ENCODE results near the gene CAPN11. TPM values are rescaled to one million over a fixed set of nuclear protein-coding genes. Genes with fewer than 3 reads are reported as not detected.

CAPN11 gene
- total RNA-seq, 2 experiments from 2014 or later = 1.3 to 1.5 TPM

DNA sequence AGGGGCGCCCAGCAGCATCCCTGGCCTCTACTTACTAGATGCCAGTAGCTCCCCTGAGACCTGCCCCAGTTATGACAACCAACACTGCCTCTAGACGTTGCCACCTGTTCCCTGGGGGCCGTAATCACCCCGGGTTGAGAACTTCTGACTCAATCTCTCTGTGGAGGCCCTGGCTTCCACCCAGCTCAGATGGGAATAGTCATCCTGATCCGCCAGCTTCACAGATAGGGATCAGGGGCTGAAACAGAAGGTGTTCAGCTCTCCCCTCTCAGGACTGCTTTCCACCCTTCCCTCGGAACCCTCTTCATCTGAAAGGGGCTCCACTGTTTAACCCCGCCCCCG, 3.3 kb downstream of the CAPN11 start:
- CTCF ChIA-PET = no interaction called here
- no peaks in the 10 kb centered on the region for H3K27me3 Mint-ChIP-seq
- Histone ChIP-seq H3K4me1 (ENCODE audit: insufficient read depth, low read length) (no peaks in the 10 kb centered on the region), H3K27me3 (ENCODE audit: control insufficient read depth in 1 of 2, insufficient read depth in 2 of 2, low read length in 2 of 2) (peaks cover 0 to 4% of the 10 kb centered on the region in 2 experiments), H3K4me3 (ENCODE audit: low read length) (no peak overlapping the region), H3K9me3 (ENCODE audit: control insufficient read depth in 1 of 2, insufficient read depth in 1 of 2, low read length in 2 of 2) (no peaks in the 10 kb centered on the region), H3K27ac (ENCODE audit: low read depth in 1 of 2, low read length in 2 of 2) (no peak overlapping the region), H3K36me3 (ENCODE audit: insufficient read depth, low read length) (no peaks in the 10 kb centered on the region)
- H3K4me1 Mint-ChIP-seq (ENCODE audit: low read depth) = no peaks in the 10 kb centered on the region
- no peak overlapping the region for H3K27ac Mint-ChIP-seq
- H3K9me3 Mint-ChIP-seq = no peaks in the 10 kb centered on the region
- ATAC-seq (ENCODE audit: poor library complexity) = no peak
- intact Hi-C loops (cut with DNase I, micrococcal nuclease) = no loop called here
- POLR2A ChIA-PET = no interaction called here
- DNase-seq = no peak
- H3K4me3 Mint-ChIP-seq = no peak overlapping the region
- H3K36me3 Mint-ChIP-seq (ENCODE audit: low read depth) = no peaks in the 10 kb centered on the region
- TF ChIP-seq, protein P1, sequence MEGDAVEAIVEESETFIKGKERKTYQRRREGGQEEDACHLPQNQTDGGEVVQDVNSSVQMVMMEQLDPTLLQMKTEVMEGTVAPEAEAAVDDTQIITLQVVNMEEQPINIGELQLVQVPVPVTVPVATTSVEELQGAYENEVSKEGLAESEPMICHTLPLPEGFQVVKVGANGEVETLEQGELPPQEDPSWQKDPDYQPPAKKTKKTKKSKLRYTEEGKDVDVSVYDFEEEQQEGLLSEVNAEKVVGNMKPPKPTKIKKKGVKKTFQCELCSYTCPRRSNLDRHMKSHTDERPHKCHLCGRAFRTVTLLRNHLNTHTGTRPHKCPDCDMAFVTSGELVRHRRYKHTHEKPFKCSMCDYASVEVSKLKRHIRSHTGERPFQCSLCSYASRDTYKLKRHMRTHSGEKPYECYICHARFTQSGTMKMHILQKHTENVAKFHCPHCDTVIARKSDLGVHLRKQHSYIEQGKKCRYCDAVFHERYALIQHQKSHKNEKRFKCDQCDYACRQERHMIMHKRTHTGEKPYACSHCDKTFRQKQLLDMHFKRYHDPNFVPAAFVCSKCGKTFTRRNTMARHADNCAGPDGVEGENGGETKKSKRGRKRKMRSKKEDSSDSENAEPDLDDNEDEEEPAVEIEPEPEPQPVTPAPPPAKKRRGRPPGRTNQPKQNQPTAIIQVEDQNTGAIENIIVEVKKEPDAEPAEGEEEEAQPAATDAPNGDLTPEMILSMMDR (IDR thresholded peaks at IDR 0.05) = no peak

DNA sequence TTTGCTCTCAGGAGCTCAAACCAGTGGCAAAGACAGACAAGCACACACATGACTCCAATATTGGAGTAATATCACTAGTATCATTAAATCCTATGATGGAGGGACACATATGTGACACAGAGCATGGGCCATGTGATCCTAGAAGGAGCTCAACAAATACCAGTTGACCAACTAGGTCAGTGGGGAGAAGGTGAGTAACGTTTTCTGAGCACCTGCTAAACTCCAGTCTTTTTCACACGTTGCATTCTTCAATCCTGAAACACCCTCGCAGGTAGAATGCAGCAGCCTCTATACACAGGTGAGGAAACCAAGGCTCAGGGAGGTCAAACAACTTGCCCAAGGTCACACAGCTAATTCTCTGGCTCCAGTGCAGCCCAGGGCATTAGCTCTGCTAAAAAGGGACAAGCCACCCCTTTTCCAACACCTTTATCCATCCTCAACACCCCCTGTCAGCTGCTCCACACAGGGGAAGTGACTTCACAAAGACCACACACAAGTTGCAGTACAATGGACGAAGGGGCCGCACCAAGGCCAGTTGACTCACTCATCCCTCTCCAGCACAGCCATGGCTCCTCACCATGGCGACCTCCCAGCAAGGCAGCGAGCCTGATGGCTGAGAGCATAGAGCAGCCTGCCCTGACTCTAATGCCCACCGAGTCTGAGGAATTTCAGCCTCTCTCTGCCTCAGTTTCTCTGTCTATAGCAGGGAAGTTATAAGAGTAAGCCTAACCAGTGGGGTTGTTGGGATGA, 4.4 kb downstream of the CAPN11 start:
- Histone ChIP-seq H3K36me3 (ENCODE audit: insufficient read depth, low read length) (no peaks in the 10 kb centered on the region), H3K27me3 (ENCODE audit: control insufficient read depth in 1 of 2, insufficient read depth in 2 of 2, low read length in 2 of 2) (peaks cover 0 to 4% of the 10 kb centered on the region in 2 experiments), H3K4me3 (ENCODE audit: low read length) (no peak overlapping the region), H3K9me3 (ENCODE audit: control insufficient read depth in 1 of 2, insufficient read depth in 1 of 2, low read length in 2 of 2) (no peaks in the 10 kb centered on the region), H3K4me1 (ENCODE audit: insufficient read depth, low read length) (no peaks in the 10 kb centered on the region), H3K27ac (ENCODE audit: low read depth in 1 of 2, low read length in 2 of 2) (no peak overlapping the region)
- Mint-ChIP-seq H3K4me3 (no peak overlapping the region), H3K27me3 (no peaks in the 10 kb centered on the region), H3K4me1 (ENCODE audit: low read depth) (no peaks in the 10 kb centered on the region), H3K9me3 (no peaks in the 10 kb centered on the region), H3K27ac (no peak overlapping the region), H3K36me3 (ENCODE audit: low read depth) (no peaks in the 10 kb centered on the region)
- TF ChIP-seq, protein P1 (IDR thresholded peaks at IDR 0.05) = no peak
- CTCF ChIA-PET = no interaction called here
- DNase-seq (no peak), ATAC-seq (ENCODE audit: poor library complexity) (no peak)
- intact Hi-C loops (cut with DNase I, micrococcal nuclease) = no loop called here
- POLR2A ChIA-PET = no interaction called here

GRCh38 chr6:44166116-44166515, 7.5 kb downstream of the CAPN11 start:
- H3K4me1 ChIP-seq (ENCODE audit: insufficient read depth, low read length) = no peaks in the 10 kb centered on the region
- ChIA-PET POLR2A (no interaction called here), CTCF (no interaction called here)
- intact Hi-C loops (cut with DNase I, micrococcal nuclease) = no loop called here
- ATAC-seq (ENCODE audit: poor library complexity) = no peak
- H3K36me3 ChIP-seq (ENCODE audit: insufficient read depth, low read length) = no peaks in the 10 kb centered on the region
- H3K4me3 ChIP-seq (ENCODE audit: low read length) = no peak overlapping the region
- H3K4me1 Mint-ChIP-seq (ENCODE audit: low read depth) = no peaks in the 10 kb centered on the region
- H3K4me3 Mint-ChIP-seq = no peak overlapping the region
- H3K9me3 ChIP-seq (ENCODE audit: control insufficient read depth in 1 of 2, insufficient read depth in 1 of 2, low read length in 2 of 2) = no peaks in the 10 kb centered on the region
- peaks cover 7 to 9% of the 10 kb centered on the region in 2 experiments for H3K27me3 ChIP-seq (ENCODE audit: control insufficient read depth in 1 of 2, insufficient read depth in 2 of 2, low read length in 2 of 2)
- no peaks in the 10 kb centered on the region for H3K9me3 Mint-ChIP-seq
- no peak for DNase-seq
- H3K27ac ChIP-seq (ENCODE audit: low read depth in 1 of 2, low read length in 2 of 2) = no peak overlapping the region
- TF ChIP-seq, protein P1 (IDR thresholded peaks at IDR 0.05) = no peak
- H3K27ac Mint-ChIP-seq = no peak overlapping the region
- no peaks in the 10 kb centered on the region for H3K36me3 Mint-ChIP-seq (ENCODE audit: low read depth)
- no peaks in the 10 kb centered on the region for H3K27me3 Mint-ChIP-seq

All from CD4-positive, alpha-beta T cell (primary cell).